Daoy (cell line): ENCODE results near the gene CRADD. TPM values are rescaled to one million over a fixed set of nuclear protein-coding genes. Genes with fewer than 3 reads are reported as not detected.
"Not testable (repeated sequence)": the region's sequence is repeated elsewhere in the genome, so short reads cannot be mapped to it uniquely, and the experiment has no call there.

Source experiments
- DNase-seq: peaks from one replicate; pipeline ENCODE4 v3.0.0-alpha.2; 2015; ENCODE audit warnings: low read depth
- total RNA-seq: library from RNA; depleted of rRNA; stranded (reverse); fragments of >200 nt; shearing (Covaris generic); gene quantifications from 2 replicates; pipeline ENCODE4 v1.2.3, GENCODE V29; 2014

The CRADD gene
- total RNA-seq, 1 experiment from 2014 or later, result 12.6 TPM

DNA sequence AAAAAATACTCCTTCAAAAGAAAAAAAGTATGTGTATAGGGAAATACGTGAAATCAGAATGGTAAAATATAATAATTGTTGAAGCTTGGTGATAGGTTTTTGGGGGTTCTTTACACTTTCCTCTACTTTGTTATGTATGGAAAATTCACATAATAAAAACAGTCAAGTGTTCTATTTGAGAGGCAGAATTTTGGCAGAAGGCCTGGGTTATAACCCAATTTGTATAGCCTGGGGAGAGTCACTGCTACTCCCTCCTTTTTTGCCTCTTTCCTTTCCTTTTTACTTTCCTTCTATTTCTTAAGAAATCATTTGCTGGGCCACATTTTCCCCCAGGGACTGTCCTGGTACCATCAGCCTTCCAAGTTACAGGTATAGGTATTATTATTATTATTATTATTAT, 105.7 kb downstream of the CRADD start:
- no peak for DNase-seq

DNA sequence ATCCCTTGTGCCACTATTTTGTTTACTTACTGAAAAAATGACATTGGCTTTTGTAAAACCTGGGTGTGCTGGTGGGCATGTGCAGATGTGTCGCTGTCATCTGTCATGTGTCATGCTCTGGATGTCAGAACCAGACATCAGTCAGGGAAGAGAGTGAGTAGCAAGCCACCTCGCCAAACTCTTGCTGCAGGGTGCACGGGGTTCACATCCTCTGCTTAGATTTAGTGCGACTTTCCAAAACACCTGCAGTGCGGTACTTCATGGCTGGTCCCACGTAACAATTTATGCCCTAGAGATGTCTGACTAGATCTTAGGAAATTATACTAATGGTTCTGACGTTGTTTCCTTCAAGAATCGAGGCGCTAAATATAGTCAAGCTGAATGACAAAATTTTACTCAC, 106.7 kb downstream of the CRADD start:
- DNase-seq, result no peak

GRCh38 chr12:93784339-93785086, 107.3 kb downstream of the CRADD start:
- DNase-seq, result peak; percentile 80

DNA sequence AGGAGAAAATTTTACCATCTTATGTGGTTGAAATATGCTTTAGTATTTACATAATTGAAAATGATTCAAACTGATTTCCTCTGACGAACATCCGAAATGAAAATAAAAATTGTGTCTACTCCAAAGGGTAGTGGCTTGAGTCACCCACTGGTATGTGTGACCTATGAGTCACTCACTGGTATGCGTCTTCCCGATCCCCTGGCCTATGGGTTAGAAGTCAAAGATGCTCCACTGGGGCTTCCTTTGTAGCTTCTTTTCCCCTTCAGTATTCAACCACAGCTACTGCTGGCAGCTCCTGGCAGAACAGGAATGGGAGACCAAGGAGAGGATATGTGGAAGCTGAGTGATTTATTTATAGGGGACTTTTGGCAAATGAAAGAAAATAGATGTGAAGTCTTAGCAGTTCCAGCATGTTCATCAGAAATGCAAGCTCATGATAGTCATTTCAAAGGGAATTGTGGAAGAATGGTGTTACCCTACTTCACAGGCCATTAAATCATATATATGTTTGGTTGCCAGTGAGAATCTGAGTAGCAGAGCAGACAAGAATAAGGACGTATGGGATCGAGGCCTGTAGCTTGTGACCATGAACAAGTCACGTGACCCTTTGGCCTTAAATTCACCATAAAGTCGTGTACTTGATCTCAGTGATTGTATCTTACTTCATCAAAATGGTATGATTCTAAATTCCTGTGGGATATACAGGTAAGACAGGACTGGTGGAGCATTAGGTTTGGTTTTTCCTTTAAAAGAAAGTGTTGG, 108.3 kb downstream of the CRADD start:
- DNase-seq, result peak; percentile 94

DNA sequence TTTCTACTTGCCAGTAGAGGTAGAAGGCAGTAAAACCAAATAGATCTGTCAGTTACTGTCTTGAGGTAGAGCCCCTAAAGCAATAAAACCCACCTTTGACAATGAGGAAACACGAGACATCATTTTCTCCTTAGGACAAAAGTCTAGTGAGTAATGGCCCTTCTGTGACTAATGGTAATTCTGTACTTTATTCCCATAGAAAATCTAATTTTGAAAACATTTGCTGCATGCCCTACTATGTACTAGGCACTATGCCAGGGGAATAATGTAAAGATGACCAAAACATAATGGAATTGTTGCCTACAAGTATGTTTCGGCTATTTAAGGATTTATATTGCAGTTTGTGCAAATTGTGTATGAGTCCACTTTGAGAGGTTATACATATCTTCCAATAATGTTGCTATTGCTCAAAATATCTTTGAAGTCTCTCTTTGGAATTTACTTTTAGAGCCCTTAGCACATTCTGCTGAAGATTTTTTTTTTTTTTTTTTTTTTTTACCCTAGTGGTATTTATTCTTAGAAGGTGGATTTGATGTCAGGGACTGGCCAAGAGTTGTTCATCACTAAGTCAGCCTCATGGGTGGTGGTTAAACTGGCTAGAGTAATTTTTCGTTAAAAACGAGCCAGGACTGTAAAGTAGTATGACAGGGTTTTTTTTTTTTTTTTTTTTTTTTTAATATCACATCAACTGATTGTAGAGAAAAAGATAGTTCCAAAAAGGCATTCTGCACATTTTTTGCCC, 109.7 kb downstream of the CRADD start:
- no peak for DNase-seq

DNA sequence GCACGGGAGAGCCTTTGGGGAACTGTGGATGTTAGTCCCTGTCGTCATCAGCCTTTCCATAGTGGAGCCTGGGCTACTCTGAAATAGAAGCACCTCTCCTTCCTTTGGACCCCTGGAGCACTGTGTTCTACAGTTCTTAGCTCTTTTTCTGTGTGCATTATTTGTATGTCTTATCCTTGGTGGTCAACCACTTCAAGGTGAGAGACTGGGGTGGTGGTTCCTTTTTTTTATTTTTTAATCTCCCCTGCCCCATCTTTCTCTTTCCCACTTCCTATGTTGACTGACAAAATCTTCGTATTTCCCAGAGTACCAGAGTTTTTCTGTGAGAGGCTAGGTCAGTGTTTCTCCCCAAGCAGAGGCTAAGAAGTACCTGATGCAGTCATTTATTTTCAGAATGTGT, 111.7 kb downstream of the CRADD start:
- no peak for DNase-seq

- DNase-seq, result no peak
Observed at GRCh38 chr12:93789767-93790166, 112.6 kb downstream of the CRADD start.

DNA sequence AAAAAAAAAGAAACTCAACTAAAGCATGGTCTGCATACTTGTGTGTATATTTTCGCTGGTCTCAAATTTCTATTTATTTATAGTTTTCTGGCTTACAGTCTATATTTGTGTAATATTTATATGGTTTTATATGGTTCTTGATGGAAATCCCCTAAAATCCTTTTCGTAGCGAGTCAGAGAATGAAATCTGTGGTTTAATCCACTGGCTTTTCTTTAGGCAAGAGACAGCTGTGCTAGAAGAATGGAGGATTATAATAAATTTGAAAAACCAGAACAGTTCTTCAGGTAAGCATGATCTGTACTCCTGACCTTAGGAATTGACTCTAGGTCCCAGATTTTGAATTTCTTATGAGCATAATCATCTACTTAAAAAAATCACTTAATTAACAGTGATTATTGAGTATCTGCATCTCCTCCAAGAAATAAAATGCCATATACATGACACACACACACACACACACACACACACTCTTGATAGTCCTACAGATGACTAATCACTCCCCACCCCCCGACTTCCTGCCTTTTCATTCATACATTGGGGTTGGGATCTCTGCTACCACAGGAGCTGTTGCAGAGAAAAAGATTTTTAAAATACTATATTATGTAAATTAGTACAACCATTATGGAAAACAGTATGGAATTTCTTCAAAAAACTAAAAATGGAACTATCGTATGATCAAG, 113.4 kb downstream of the CRADD start:
- peak; percentile 84 for DNase-seq

GRCh38 chr12:93793007-93793406, 115.8 kb downstream of the CRADD start:
- no peak for DNase-seq

DNA sequence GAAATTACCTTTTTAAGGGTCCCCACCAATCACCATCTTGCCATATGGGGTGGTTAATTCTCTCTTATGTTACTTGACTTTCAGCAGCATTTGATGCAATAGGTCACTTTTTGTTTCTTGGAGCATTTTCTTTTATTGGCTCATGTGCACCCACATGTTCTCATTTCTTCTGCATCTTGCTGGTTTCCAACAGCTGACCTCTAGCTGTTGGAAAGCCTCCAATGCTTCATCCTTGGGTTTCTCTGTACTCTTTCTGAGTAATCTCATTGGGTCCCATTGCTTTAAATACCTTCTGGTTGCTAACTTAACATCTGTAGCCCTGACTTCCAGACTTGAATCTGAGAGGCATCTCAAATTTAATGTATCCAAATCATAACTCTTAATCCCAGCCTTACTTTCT, 116.8 kb downstream of the CRADD start:
- DNase-seq, result no peak

- no peak for DNase-seq
Observed at GRCh38 chr12:93794738-93795137, 117.6 kb downstream of the CRADD start.

GRCh38 chr12:93795352-93795751, 118.2 kb downstream of the CRADD start:
- DNase-seq, result no peak

DNA sequence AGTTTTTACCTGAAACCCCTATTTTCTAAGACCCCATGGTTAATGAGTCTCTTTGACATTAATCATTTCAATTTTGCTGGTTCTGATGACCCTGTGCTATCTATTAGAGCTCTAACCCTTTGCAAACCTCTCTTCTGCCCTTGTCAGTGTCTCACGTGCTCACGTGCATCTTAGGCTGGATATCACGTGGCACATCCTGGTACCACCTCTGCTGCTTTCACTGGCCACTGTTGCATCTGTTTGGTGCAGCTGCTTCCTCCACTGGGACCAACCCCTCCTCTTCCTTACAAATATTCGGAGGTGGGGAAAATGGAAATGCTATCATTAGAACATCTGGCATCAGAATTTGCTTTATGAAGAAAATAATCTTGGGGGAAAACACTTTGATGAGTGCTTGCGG, 119.6 kb downstream of the CRADD start:
- no peak for DNase-seq

- no peak for DNase-seq
Observed at GRCh38 chr12:93798279-93799151, 121.3 kb downstream of the CRADD start.

GRCh38 chr12:93801666-93802065, 124.5 kb downstream of the CRADD start:
- DNase-seq, result not testable (repeated sequence)

DNA sequence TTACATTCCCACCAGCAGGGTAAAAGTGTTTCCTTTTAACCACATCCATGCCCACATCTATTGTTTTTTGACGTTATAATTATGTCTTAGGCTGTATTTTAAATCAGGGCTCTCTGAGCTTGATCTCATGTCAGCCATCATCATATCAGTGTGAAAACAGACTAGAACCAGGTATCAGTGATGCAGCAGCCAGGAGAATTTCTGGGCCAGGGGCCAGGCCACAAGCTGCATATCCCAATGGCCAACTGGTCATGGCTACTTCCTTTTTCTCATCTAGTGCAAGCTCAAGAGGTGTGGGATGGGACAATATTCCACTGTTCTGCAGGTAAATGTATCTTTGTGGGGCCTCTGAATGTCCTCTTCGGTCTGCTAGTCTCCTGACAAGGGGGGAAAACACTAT, 125.1 kb downstream of the CRADD start:
- DNase-seq, result no peak

- DNase-seq, result no peak
Observed at GRCh38 chr12:93802698-93803423, 125.7 kb downstream of the CRADD start.

DNA sequence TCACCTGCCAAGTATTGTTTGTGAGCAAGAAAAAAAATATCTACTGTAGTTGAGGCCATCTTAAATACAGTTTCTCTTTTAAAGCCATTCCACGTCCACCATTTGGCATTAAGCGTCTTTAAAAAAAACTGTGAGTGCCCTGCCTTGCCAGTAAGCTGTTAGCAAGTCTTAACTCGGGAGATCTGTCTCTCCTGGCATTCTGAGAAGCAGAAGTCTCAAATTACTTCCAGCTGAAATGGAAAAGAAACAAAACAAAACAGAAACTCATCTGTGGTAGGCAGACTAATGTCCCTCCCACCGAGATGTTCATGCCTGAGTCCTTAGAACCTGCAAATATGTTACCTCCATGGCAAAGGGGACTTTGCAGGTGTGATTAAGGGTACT, 126.2 kb downstream of the CRADD start:
- DNase-seq, result peak; percentile 66

DNA sequence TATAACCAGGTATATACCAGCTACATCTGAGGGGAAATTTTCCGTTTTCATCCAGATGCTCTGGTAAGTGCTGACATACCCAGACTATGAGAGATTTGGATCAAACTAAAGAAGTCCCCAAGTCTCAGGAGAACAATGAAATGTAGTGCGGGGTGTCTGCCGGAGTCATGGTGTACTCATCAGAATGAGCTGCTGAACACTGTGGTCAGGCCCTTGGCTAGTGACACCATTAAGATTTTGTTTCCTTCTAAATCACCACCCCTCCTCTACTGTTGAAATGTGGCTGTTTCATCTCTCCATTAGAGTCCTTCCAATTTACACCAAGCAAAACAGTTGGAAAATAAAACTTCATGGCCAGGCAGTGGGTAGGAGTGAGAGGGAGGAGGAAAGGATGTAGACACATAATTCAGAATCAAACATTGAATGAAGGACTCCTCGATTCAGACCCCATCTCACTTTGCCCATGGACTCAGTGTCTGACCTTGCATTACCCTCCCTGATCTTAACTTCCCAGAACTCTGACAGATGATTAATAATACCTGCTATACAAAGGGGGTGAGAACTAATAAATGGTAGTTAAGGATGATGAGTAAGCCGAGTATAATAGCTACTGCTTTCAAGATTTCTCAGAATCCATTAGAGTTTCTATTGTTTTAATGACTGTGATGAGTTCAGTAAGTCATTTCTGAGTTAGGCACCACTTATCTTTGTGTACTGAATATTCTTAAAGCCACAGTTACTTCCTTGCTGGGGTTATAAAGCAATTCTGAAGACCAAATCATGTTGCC, 127.4 kb downstream of the CRADD start:
- DNase-seq, result peak; percentile 71

DNA sequence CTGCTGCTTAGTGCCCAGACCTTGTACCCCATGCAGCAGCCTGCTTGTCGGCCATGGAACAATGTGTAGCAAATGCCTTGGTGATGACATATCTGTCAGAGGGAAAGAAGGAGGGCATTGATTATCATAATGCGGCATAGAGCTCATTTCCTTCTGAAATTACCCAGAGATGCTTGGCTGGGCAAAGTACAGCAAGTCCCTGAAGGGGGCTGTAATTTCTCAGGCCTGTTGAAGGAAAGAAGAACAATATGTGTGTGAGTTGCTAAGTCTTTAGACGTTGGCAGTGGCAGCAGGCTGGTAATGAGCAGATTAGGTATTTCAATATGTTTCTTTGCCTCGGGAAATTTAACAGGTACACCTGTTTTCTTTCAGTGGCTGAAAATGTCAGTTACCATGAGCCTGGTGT, 128.6 kb downstream of the CRADD start:
- DNase-seq, result peak; percentile 47
